ENCODE results near the gene MORN1. TPM values are rescaled to one million over a fixed set of nuclear protein-coding genes. Genes with fewer than 3 reads are reported as not detected.

Gene MORN1
- total and polyA plus RNA-seq, 10 of the 15 experiments (the other 5 are each of a cell fraction or from before 2014, with no cell fraction given): 0.76 to 7.9 (median 5.5) TPM

- H2AFZ ChIP-seq (ENCODE audit: control insufficient read depth, low read depth, low read length): no peak overlapping the region
- 94% methylated on average over 23 of the region's 25 CpGs for WGBS (ENCODE audit: insufficient coverage, insufficient replicate concordance, low lambda C conversion rate, missing lambda C conversion rate)
- no peak overlapping the region for H3K4me2 ChIP-seq (ENCODE audit: control insufficient read depth, insufficient read depth)
- ChIA-PET CTCF (no interaction called here), RAD21 (ENCODE audit: unreplicated experiment) (no interaction called here), SMC1A (ENCODE audit: uncharacterized antibody, unreplicated experiment) (no interaction called here), POLR2A (no interaction called here)
- no peak overlapping the region for H3K4me3 ChIP-seq
- no peaks in the 10 kb centered on the region for H3K4me1 ChIP-seq (ENCODE audit: control insufficient read depth, insufficient read depth, low read length)
- in situ Hi-C loops (cut with MboI): no loop called here
- ATAC-seq (no peak), FAIRE-seq (no peak), DNase-seq (ENCODE audit: low read depth, low spot score) (no peak)
- H4K20me1 ChIP-seq (ENCODE audit: control insufficient read depth, insufficient read depth): no peaks in the 10 kb centered on the region
- peaks cover 0 to 9% of the 10 kb centered on the region in 2 experiments; a peak in 2 of 4 replicates for H3K36me3 ChIP-seq (ENCODE audit: control insufficient read depth in 2 of 2, insufficient read depth in 2 of 2, low read length in 1 of 2)
- BruUV-seq (replicated peaks): no TSS peak
- H3K27me3 ChIP-seq (replicated peaks in 1 of 2; ENCODE audit: control insufficient read depth in 2 of 2, insufficient read depth in 2 of 2, low read length in 1 of 2): no peaks in the 10 kb centered on the region
- H3K9me3 ChIP-seq (replicated peaks; ENCODE audit: control insufficient read depth, insufficient read depth, low read length): no peaks in the 10 kb centered on the region; the same call in 2 of the 3 replicates
- no peak overlapping the region for H3K27ac ChIP-seq (ENCODE audit: control insufficient read depth, insufficient read depth)
- no peaks in the 10 kb centered on the region for H3K79me2 ChIP-seq (ENCODE audit: control insufficient read depth, insufficient read depth, low read length)
- no peak overlapping the region for H3K9ac ChIP-seq (ENCODE audit: control insufficient read depth, insufficient read depth, low read length)
- intact Hi-C loops (cut with micrococcal nuclease; ENCODE audit: unreplicated experiment): no loop called here
- no peak for TF ChIP-seq GATAD2B (conservative IDR thresholded peaks at IDR 0.05; ENCODE audit: low read depth)
- TF ChIP-seq BACH1 (IDR thresholded peaks at IDR 0.05; ENCODE audit: borderline replicate concordance): no peak
- no peak for TF ChIP-seq PRDM15 (CRISPR knock-in tag; IDR thresholded peaks at IDR 0.05)
- no peak for TF ChIP-seq SKIL (IDR thresholded peaks at IDR 0.05; ENCODE audit: low read depth, poor library complexity, severe bottlenecking)
- TF ChIP-seq KAT2A (conservative IDR thresholded peaks at IDR 0.05; ENCODE audit: control insufficient read depth, low read depth, low read length): no peak
- TF ChIP-seq STAT3 (IDR thresholded peaks at IDR 0.05; ENCODE audit: low read depth, low read length): no peak
- no peak for TF ChIP-seq CEBPB (IDR thresholded peaks at IDR 0.05; ENCODE audit: borderline replicate concordance in 1 of 2, low read depth in 2 of 2, low read length in 2 of 2)
- no peak for TF ChIP-seq RAD21 (IDR thresholded peaks at IDR 0.05; ENCODE audit: insufficient read depth, low read depth, low read length)
- TF ChIP-seq ZNF687 (IDR thresholded peaks at IDR 0.05): no peak
- TF ChIP-seq TCF3 (IDR thresholded peaks at IDR 0.05; ENCODE audit: borderline replicate concordance, insufficient read depth, low read depth, low read length): no peak
- TF ChIP-seq MYB (IDR thresholded peaks at IDR 0.05; ENCODE audit: borderline replicate concordance, low read depth, low read length): no peak
- no peak for TF ChIP-seq TARDBP (IDR thresholded peaks at IDR 0.05; ENCODE audit: borderline replicate concordance)
These were observed 113.4 kb downstream of the MORN1 start for GRCh38 chr1:2277741-2278488.

All from GM12878 (cell line).